GM21526 (cell line): ENCODE measurements around the gene ZNF292.
"Not testable (repeated sequence)": the region's sequence is repeated elsewhere in the genome, so short reads cannot be mapped to it uniquely, and the experiment has no call there.

Source experiments
- ATAC-seq: cut with Tn5 transposase; IDR thresholded peaks from one replicate; pipeline ENCODE4 v1.9.1; 2021; ENCODE audit warnings: moderate library complexity; ENCODE audit not compliant: unreplicated experiment, low FRiP score

The ZNF292 gene

GRCh38 chr6:87154993-87155841 is at the start of gene ZNF292:
Gene ZNF292, plus strand, starts transcription at chr6:87155565. Its CDS starts 27 bp downstream, at chr6:87155592.
- ATAC-seq, result peak; percentile 79

- ATAC-seq, result no peak
Measured at GRCh38 chr6:87105823-87106222, 49.5 kb upstream of the ZNF292 start.

- no peak for ATAC-seq
Measured at GRCh38 chr6:87110636-87111035, 44.7 kb upstream of the ZNF292 start.

- peak; percentile 86 for ATAC-seq
Measured at GRCh38 chr6:87115402-87116135, 39.8 kb upstream of the ZNF292 start.

- no peak for ATAC-seq
Measured at GRCh38 chr6:87116922-87117321, 38.4 kb upstream of the ZNF292 start.

- no peak for ATAC-seq
Measured at GRCh38 chr6:87118054-87118453, 37.3 kb upstream of the ZNF292 start.

- ATAC-seq, result no peak
Measured at GRCh38 chr6:87122477-87122876, 32.9 kb upstream of the ZNF292 start.

- ATAC-seq, result no peak
Measured at GRCh38 chr6:87124074-87124473, 31.3 kb upstream of the ZNF292 start.

- no peak for ATAC-seq
Measured at GRCh38 chr6:87126501-87126900, 28.9 kb upstream of the ZNF292 start.

- ATAC-seq, result no peak
Measured at GRCh38 chr6:87127737-87128136, 27.6 kb upstream of the ZNF292 start.

- ATAC-seq, result no peak
Measured at GRCh38 chr6:87136963-87137362, 18.4 kb upstream of the ZNF292 start.

GRCh38 chr6:87139236-87139635 is 16.1 kb upstream of the ZNF292 start:
- peak; percentile 58 for ATAC-seq

GRCh38 chr6:87139927-87140326 is 15.4 kb upstream of the ZNF292 start:
- not testable (repeated sequence) for ATAC-seq

GRCh38 chr6:87146363-87146762 is 9.0 kb upstream of the ZNF292 start:
- peak; percentile 72 for ATAC-seq

- ATAC-seq, result no peak
Measured at GRCh38 chr6:87150406-87150805, 5.0 kb upstream of the ZNF292 start.

- no peak for ATAC-seq
Measured at GRCh38 chr6:87151471-87151780, 3.9 kb upstream of the ZNF292 start.

GRCh38 chr6:87151781-87152525 is 3.4 kb upstream of the ZNF292 start:
- peak; percentile 30 for ATAC-seq

GRCh38 chr6:87152526-87152955 is 2.8 kb upstream of the ZNF292 start:
- ATAC-seq, result no peak

GRCh38 chr6:87154641-87154992 is 748 bp upstream of the ZNF292 start:
- peak; percentile 0 for ATAC-seq

- ATAC-seq, result no peak
Measured at GRCh38 chr6:87155842-87156815, 764 bp downstream of the ZNF292 start.
